Neural crest cell (in vitro differentiated cells): Measurements from ENCODE around the gene APPBP2. TPM values are rescaled to one million over a fixed set of nuclear protein-coding genes. Genes with fewer than 3 reads are reported as not detected.
"Not testable (repeated sequence)": the region's sequence is repeated elsewhere in the genome, so short reads cannot be mapped to it uniquely, and the experiment has no call there.

Experiments
- DNase-seq: peaks from one replicate; pipeline ENCODE4 v3.0.0; 2021; ENCODE audit warnings: low read depth, mixed read lengths, low spot score
- H3K27ac Mint-ChIP-seq: one replicate; pipeline ENCODE4 v1.8.0; 2021; ENCODE audit warnings: mild to moderate bottlenecking, mixed read lengths; ENCODE audit not compliant: unreplicated experiment
- H3K27me3 Mint-ChIP-seq: 2 replicates; pipeline ENCODE4 v1.8.0; 2021; ENCODE audit warnings: low read depth, mild to moderate bottlenecking, mixed read lengths
- H3K36me3 Mint-ChIP-seq: 2 replicates; pipeline ENCODE4 v1.8.0; 2021; ENCODE audit warnings: low read depth, mild to moderate bottlenecking, mixed read lengths
- H3K4me1 Mint-ChIP-seq: 2 replicates; pipeline ENCODE4 v1.8.0; 2021; ENCODE audit warnings: mixed read lengths
- H3K4me3 Mint-ChIP-seq: one replicate; pipeline ENCODE4 v1.8.0; 2021; ENCODE audit warnings: mild to moderate bottlenecking, mixed read lengths
- H3K9me3 Mint-ChIP-seq: 2 replicates; pipeline ENCODE4 v1.8.0; 2021; ENCODE audit warnings: mixed read lengths
- CTCF ChIP-seq: fragments of 200-600 bp; sonication (generic); conservative IDR thresholded peaks from 2 replicates; pipeline ENCODE4 v1.5.0; 2021; ENCODE audit warnings: antibody characterized with exemption, mild to moderate bottlenecking
- total RNA-seq: library from RNA; stranded (reverse); gene quantifications from 2 replicates; pipeline ENCODE4 v1.2.1, GENCODE V29; 2021

APPBP2 gene
- total RNA-seq, 1 donor from 2014 or later: 59.2 TPM

DNA sequence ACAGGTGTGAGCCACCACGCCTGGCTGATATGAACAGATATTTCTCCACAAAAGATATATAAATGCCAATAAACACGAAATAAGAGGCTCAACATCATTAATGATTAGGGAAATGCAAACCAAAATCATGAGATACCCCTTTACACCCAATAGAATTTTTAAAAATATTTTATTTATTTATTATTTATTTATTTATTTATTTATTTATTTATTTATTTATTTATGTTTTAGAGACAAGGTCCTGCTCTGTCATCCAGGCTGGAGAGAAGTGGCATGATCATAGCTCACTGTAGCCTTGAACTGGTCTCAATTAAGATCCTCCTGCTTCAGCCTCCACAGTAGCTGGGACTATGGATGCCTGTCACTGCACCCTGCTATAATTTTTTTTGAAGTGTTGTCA lies 30.8 kb downstream of the APPBP2 start:
- peaks cover 11% of the 10 kb centered on the region for H3K9me3 Mint-ChIP-seq
- no peak overlapping the region for H3K27ac Mint-ChIP-seq
- H3K36me3 Mint-ChIP-seq: peaks cover 51% of the 10 kb centered on the region
- H3K4me1 Mint-ChIP-seq: no peaks in the 10 kb centered on the region
- H3K27me3 Mint-ChIP-seq: no peaks in the 10 kb centered on the region
- no peak for TF ChIP-seq CTCF
- H3K4me3 Mint-ChIP-seq: no peak overlapping the region
- DNase-seq: no peak

DNA sequence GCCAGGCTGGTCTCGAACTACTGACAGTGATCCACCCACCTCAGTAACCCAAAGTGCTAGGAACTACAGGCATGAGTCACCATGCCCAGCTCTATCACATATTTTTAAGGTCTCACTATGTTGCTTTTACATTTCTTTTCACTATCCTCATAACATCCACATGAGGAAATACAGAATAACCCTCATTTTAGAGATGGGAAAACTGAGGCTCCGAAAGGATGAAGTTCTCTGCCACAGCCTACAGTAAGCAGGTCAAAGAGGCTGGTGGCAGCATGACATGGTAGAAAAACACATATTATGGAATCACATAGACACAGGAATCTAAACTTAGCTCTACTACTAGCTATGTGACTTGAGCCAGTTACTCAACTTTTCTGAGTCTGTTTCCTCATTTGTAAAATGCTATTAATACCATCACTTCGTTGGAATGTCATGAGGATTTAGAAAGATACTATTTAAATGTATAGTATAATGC lies 32.2 kb downstream of the APPBP2 start:
- H3K36me3 Mint-ChIP-seq: peaks cover 52% of the 10 kb centered on the region
- no peaks in the 10 kb centered on the region for H3K27me3 Mint-ChIP-seq
- no peak for DNase-seq
- no peak for TF ChIP-seq CTCF
- no peaks in the 10 kb centered on the region for H3K4me1 Mint-ChIP-seq
- H3K9me3 Mint-ChIP-seq: peaks cover 11% of the 10 kb centered on the region
- no peak overlapping the region for H3K27ac Mint-ChIP-seq
- no peak overlapping the region for H3K4me3 Mint-ChIP-seq

DNA sequence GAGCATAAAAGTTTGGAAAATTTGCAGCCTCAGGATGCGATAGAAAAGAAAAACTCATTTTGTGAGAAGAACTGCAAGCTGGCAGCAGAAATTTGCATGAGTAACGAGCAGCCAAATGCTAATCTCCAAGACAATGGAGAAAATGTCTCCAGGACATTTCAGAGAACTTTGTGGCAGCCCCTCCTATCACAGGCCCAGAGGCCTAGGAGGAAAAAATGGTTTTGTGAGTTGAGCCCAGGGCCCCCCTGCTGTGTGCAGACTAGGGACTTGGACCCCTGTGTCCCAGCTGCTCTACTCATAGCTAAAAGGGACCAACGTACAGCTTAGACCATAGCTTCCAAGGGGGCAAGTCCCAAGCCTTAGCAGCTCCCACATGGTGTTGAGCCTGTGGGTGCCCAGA lies 34.3 kb downstream of the APPBP2 start:
- DNase-seq: no peak

GRCh38 chr17:60490594-60490993 lies 35.4 kb downstream of the APPBP2 start:
- not testable (repeated sequence) for H3K27me3 Mint-ChIP-seq, H3K4me3 Mint-ChIP-seq, DNase-seq, H3K4me1 Mint-ChIP-seq, H3K27ac Mint-ChIP-seq
- H3K9me3 Mint-ChIP-seq: peaks cover 27% of the 10 kb centered on the region
- H3K36me3 Mint-ChIP-seq: peaks cover 76% of the 10 kb centered on the region

More for the DNA sequence above, 34.3 kb downstream of the APPBP2 start:
- no peak for TF ChIP-seq CTCF
- Mint-ChIP-seq H3K4me1 (no peaks in the 10 kb centered on the region), H3K27ac (no peak overlapping the region), H3K9me3 (peaks cover 20% of the 10 kb centered on the region), H3K4me3 (no peak overlapping the region), H3K36me3 (peaks cover 66% of the 10 kb centered on the region), H3K27me3 (no peaks in the 10 kb centered on the region)

DNA sequence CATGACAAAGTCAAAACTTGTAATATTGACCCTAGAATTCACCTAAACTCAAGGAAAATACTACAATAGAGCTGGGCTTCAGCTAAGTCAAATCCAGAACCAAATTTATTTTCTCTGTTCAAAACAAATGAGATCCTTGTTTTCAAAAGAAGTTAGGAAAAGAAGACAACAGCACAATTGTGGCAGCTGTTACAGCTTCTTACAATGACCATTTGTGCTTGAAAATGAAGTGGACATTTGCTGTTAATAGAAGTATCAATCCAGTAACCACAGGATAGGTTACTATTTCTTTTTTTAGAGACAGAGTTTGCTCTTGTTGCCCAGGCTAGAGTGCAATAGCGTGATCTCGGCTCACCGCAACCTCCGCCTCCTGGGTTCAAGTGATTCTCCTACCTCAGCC lies 44.4 kb downstream of the APPBP2 start:
- peaks cover 15% of the 10 kb centered on the region for H3K9me3 Mint-ChIP-seq
- H3K27me3 Mint-ChIP-seq: no peaks in the 10 kb centered on the region

GRCh38 chr17:60473788-60474187 lies 52.3 kb downstream of the APPBP2 start:
- Mint-ChIP-seq H3K27me3 (no peaks in the 10 kb centered on the region), H3K36me3 (peaks cover 30% of the 10 kb centered on the region), H3K27ac (no peak overlapping the region), H3K4me1 (peaks cover 6% of the 10 kb centered on the region), H3K4me3 (no peak overlapping the region), H3K9me3 (no peaks in the 10 kb centered on the region)
- TF ChIP-seq CTCF: no peak
- DNase-seq: no peak

More for the DNA sequence above, 44.4 kb downstream of the APPBP2 start:
- Mint-ChIP-seq H3K27ac (peak overlapping the region; percentile 50), H3K36me3 (peaks cover 40% of the 10 kb centered on the region), H3K4me3 (no peak overlapping the region), H3K4me1 (no peaks in the 10 kb centered on the region)
- no peak for TF ChIP-seq CTCF
- no peak for DNase-seq
